DMS53 treated with DMSO at 0.1 percent for 48 hours (cell line): Measurements from ENCODE around the gene LRP3.

Experiments used
- DNase-seq: peaks from one replicate; lab custom pipeline; 2025; ENCODE audit not compliant: unreplicated experiment; lab: John Stamatoyannopoulos, UW

Gene LRP3

DNA sequence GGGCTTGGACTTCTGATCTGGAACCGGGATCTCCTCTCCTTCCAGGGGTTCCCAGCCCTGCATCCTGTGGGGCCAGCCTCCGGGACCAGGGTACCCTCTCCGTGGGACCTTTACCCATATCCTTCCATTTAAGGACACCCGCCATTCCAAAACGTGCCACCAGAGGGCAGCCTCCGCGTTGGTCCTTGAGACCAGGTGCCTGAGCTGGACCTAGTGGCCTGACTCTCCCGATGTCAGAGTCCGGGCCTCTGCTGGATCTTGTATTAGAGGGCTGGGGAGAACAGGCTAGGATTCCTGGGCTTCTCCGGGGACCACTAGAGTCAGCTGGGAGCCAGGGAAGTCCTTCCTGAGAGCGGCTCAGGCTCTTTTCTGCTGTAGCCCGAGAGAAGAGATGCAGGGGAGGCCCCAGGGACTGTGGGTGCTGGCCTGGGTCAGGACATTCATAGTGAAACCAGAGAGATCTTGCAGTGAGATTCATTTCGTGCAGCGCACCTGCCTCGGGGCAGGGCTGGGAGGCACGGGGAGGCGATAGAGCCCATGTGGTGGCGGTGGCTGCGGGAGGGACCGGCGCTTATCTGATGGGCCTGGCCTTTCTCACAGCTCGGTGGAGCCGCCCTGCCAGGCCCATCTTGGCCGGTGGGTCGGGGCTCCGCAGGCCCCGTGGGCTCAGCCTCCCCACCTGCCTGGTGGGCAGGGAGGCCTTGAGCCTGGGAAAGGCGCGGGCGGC lies 41.3 kb downstream of the LRP3 start:
- DNase-seq, result peak; percentile 66

- DNase-seq, result no peak
Observed at GRCh38 chr19:33235996-33236350, 41.8 kb downstream of the LRP3 start.

GRCh38 chr19:33236696-33237390 lies 42.7 kb downstream of the LRP3 start:
- DNase-seq, result no peak

DNA sequence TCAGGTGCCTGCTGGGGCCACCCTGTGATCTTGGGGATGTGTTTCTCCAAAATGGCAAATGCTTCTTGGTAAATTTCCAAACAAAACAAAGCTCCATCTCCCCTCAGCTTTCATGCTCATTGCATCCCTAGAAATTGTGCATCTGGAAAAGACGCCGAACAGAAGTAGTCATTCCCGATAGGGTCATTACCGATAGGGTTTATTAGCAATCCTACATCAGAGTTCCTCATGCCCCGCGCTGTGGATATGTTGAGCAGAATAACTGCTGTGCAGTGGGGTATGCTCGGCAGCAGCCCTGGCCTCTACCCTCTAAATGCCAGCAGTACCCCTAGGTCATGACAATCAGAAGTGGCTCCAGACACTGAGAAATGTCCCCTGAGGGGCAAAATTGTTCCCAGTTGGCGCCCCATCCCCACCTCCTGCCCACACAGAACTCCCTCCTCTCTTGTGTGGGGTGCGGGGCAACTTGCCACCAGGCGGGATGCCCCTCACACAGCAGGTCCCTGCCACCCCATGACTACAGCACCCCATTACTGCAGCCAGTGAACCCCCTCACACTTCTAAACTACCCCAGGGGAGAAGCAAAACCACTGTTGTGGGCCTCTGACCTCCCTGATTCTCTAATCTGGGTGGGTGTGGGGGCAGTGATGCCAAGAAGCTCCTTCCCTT lies 44.5 kb downstream of the LRP3 start:
- DNase-seq, result no peak

GRCh38 chr19:33239223-33239975 lies 45.3 kb downstream of the LRP3 start:
- DNase-seq, result no peak

DNA sequence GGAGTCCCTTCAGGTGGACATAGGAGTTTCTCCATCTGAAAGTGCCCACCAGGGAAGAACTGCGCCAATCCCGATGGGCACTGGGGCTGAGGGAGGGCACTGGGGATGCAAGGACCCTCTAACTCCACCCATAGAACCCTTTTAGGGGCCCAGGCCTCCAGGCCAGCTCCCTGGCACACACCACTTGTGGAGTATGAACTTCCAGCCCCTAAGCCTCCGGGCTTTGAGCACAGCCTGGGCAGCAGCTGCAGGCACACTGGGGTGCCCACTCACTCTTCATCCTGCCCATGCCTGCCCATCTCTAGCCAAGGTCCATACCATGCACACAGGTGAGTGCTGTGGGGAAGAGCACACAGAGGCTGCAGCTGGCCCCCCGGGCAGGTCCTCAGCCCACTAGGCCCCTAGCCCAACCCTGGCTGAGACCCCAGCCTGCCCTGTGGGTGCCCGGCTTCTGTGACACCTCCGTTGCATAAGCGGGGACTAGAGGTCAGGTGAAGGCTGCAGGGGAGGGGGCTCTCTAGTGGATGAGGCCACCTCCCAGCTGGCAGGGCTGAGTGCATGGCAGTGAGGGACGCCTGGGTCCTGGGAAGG lies 46.1 kb downstream of the LRP3 start:
- no peak for DNase-seq

DNA sequence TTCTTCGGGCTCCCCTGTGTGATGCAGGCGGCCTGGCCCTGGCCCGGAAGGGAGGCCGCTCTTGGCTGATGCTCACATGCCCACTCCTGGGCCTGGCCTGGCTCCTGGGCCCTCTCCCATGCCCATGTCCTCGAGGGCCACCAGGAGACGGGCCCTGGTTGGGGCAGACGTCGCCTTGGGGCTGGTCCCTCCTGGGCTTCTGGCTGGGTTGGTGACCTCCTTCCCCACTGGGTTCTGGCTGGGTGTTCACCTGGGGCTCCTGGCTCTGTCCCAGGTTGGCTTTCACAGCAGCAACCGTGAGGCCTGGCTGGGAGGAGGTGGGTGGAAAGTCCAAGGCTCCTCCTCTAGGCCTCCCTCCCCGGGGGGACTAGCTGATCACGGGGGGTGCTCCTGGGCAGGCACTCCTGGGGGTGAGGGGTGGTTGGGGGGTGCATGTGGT lies 47.0 kb downstream of the LRP3 start:
- DNase-seq, result no peak

GRCh38 chr19:33241530-33242101 lies 47.5 kb downstream of the LRP3 start:
- no peak for DNase-seq

DNA sequence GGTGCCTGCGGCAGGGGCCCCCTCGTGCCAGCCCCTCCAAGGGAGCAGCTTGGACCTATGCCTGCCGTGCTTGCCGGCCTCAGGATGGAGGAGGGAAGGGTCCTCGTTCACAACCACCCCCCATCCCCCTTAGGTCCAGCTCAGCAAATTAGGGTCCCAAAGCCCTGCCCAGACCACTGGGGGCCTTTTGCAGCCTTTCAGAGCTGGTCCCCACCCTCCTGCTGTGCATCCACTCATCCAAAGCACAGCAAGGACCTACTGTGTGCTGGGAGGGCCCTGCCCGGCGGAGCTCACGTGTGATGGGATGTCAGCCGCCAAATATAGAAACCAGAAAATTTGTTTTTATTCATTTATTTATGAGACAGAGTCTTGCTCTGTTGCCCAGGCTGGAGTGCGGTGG lies 48.0 kb downstream of the LRP3 start:
- DNase-seq, result no peak

DNA sequence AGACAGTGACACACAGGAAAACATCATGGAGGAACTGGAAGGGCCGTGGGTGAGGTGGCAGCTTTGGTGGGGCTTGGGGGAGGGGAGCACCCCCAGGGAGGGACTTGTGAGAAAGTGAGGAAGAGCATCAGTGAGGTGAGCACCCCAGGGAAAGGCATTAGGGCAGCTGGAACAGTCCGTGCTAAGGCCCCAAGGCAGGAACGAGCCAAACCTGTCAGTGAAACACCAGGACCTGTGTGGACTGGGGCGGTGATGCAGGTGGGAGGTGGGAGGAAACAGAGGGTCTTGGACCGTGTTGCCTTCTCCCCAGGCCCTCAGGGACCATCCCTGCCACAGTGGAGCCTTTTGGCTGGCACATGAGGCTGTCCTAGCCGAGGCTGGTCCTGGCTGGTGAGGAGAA lies 48.8 kb downstream of the LRP3 start:
- no peak for DNase-seq

- DNase-seq, result no peak
Observed at GRCh38 chr19:33245948-33246708, 52.0 kb downstream of the LRP3 start.

- DNase-seq, result no peak
Observed at GRCh38 chr19:33246709-33247440, 52.7 kb downstream of the LRP3 start.

GRCh38 chr19:33247441-33247819 lies 53.3 kb downstream of the LRP3 start:
- no peak for DNase-seq

DNA sequence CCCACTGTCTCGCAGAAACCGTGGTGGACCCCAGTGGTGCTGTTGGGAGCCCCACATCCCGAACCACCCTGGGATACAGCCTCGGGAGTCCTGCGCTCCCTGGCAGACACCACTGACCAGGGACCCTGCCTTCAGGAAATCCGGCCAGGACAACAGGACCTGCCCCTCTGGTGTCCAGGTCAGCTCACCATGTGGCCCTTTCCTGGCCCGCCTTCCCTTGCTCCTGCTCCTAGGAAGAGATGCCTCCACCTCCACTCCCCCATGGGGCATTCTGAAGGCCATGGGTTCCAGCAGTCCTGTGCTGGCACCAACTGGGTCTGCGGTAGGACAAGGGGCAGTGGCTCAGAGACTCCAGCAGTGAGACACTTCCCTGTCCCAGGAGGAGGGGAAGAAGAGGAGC lies 54.0 kb downstream of the LRP3 start:
- no peak for DNase-seq

DNA sequence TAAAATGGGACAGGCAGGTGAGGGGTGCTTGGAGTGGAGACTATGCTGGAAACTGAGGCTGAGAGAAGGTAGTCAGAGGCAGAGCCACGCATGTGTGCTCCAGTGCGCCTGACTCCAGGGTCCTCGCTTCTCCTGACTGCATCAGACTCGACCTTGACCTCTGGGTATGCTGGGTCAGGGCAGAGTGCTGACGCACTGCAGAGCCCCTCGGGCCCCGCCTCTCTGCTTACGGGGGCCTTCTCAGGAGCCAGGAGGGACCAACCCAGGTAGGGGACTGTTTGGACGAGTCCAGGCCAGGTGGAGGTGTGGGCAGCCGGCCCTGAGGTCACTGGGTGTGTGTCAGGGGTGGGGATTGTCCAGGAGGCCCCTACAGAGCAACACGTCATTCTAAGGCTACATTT lies 54.4 kb downstream of the LRP3 start:
- DNase-seq, result no peak

DNA sequence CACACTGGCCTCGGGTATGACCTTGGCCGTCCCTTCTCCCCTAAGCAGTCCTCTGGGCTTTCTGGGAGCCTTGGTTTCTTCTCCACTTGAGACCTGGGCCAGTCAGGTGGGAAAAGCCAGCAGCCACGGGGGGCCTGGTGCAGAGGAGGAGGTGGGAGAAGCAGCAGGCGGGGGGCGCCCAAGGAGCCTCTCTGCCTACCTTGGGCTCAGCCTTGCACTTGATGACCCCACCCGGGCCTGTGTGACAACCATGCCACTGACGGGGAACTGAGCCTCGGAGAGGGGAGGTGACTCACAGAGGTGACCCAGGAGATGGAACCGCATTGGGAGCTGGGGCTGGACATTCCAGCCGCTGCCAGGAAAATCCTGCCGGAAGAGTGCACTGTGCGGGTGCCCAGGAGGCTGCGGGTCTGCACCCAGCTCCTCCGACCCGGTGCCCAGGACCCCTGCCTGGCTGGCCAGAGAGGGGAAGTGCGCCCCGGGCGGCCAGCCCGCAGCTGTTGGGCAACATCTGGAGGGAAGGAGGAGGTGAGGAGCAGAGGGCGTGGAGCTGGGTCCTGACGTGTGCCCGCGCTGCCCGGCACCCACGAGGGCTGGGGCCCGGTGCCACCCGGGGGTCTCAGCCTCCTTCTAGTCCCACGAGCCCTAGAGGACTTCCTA lies 55.0 kb downstream of the LRP3 start:
- no peak for DNase-seq

GRCh38 chr19:33249740-33250366 lies 55.7 kb downstream of the LRP3 start:
- no peak for DNase-seq

GRCh38 chr19:33250500-33250899 lies 56.4 kb downstream of the LRP3 start:
- DNase-seq, result no peak
